MCF 10A (cell line): ENCODE data around the gene KIF6. TPM values are rescaled to one million over a fixed set of nuclear protein-coding genes. Genes with fewer than 3 reads are reported as not detected.

Experiments used
- BruUV-seq: library from RNA; stranded (reverse); fragments of 400-500 nt; replicated peaks from 2 replicates; lab custom pipeline; 2021; lab: Mats Ljungman, UMichigan
- CTCF ChIA-PET: fragments of 300-600 bp; sonication (Branson Sonifier 250); formaldehyde crosslinking; extraction: SDS; loops from one replicate; lab custom pipeline; 2021; ENCODE audit warnings: antibody characterized with exemption, inconsistent platforms; lab: Yijun Ruan, JAX
- POLR2A ChIA-PET: fragments of 300-600, 350-650 bp; sonication (Branson Sonifier 250); formaldehyde crosslinking; extraction: SDS; loops from one replicate; lab custom pipeline; 2020; ENCODE audit warnings: antibody characterized with exemption, inconsistent platforms; lab: Yijun Ruan, JAX
- DNase-seq: peaks from one replicate; pipeline ENCODE4 v3.0.0-alpha.2; 2018; ENCODE audit not compliant: unreplicated experiment
- H3K27ac Mint-ChIP-seq: one replicate; pipeline ENCODE4 v1.8.0; 2022; ENCODE audit warnings: mild to moderate bottlenecking, low read depth, mixed read lengths; ENCODE audit not compliant: unreplicated experiment
- H3K27me3 Mint-ChIP-seq: one replicate; pipeline ENCODE4 v1.8.0; 2022; ENCODE audit warnings: mixed read lengths; ENCODE audit not compliant: insufficient read depth, unreplicated experiment
- H3K36me3 Mint-ChIP-seq: one replicate; pipeline ENCODE4 v1.8.0; 2022; ENCODE audit warnings: mild to moderate bottlenecking, moderate library complexity, mixed read lengths; ENCODE audit not compliant: insufficient read depth, unreplicated experiment
- H3K4me1 Mint-ChIP-seq: one replicate; pipeline ENCODE4 v1.8.0; 2022; ENCODE audit warnings: mixed read lengths; ENCODE audit not compliant: insufficient read depth, unreplicated experiment
- H3K4me3 Mint-ChIP-seq: one replicate; pipeline ENCODE4 v1.8.0; 2022; ENCODE audit warnings: mild to moderate bottlenecking, moderate library complexity, mixed read lengths; ENCODE audit not compliant: unreplicated experiment
- H3K9me3 Mint-ChIP-seq: one replicate; pipeline ENCODE4 v1.8.0; 2022; ENCODE audit warnings: mixed read lengths; ENCODE audit not compliant: unreplicated experiment
- CTCF ChIP-seq: fragments of 200-600 bp; IDR thresholded peaks from one replicate; pipeline ENCODE4 v1.8.0; 2022; ENCODE audit warnings: antibody characterized with exemption, mild to moderate bottlenecking; ENCODE audit not compliant: unreplicated experiment
- intact Hi-C: fragments of 100-400 bp; cut with micrococcal nuclease; formaldehyde crosslinking; loops from 2 replicates; pipeline ENCODE4 v1.14.1; 2022
- total RNA-seq: library from RNA; stranded (reverse); gene quantifications from 2 replicates; pipeline ENCODE4 v1.2.3, GENCODE V29; 2022

KIF6 gene
- total RNA-seq, 1 experiment from 2014 or later, result 0.91 TPM

DNA sequence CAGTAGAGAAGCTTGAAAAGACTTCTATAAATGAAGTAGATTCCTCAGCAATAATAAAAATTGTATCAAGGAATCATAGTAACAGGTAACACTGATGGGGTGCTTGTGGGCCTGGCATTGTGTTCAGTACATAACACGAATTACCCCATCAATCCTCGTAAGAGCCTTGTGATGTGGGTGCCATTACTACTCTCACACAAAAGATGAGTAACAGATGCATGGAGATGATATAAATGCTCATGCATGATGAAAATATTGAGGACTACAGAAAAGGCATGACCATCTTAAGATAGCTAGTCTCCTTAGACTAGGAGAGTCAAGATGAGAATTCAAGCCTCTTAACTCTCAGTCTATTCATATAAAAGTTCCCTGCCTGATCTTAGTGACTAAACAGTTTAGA is 158.1 kb downstream of the KIF6 start:
- no peak overlapping the region for H3K27ac Mint-ChIP-seq
- no peaks in the 10 kb centered on the region for H3K36me3 Mint-ChIP-seq
- H3K27me3 Mint-ChIP-seq, result no peaks in the 10 kb centered on the region
- no peaks in the 10 kb centered on the region for H3K9me3 Mint-ChIP-seq
- peaks cover 5% of the 10 kb centered on the region for H3K4me1 Mint-ChIP-seq
- ChIA-PET CTCF (no interaction called here), POLR2A (interaction anchor here (1.2 kb wide), 1 partner anchor 27 kb away, joined by 3 read pairs; no protein-coding TSS in a partner anchor)
- BruUV-seq, result no TSS peak
- TF ChIP-seq CTCF, result no peak
- DNase-seq, result no peak
- intact Hi-C loops, result no loop called here
- H3K4me3 Mint-ChIP-seq, result no peak overlapping the region

DNA sequence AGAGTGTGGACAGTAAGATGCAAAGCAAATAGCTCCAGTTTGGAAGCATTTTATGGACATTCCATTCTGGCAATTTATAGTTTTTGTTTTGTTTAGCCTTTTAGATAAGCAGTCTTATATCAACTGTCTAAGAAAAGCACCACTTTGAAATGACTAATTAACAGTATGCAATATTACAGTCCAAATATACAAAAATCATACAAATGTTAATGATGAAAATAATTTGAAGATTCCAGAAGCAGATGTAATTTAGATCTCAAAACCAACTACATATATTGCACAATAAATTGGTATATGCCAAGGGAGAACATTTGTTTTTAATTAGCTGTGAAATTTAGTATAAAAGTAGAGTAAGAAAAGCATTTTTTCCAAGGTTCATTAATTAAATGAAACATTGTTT is 158.8 kb downstream of the KIF6 start:
- H3K36me3 Mint-ChIP-seq, result no peaks in the 10 kb centered on the region
- intact Hi-C loops, result no loop called here
- H3K9me3 Mint-ChIP-seq, result no peaks in the 10 kb centered on the region
- no TSS peak for BruUV-seq
- ChIA-PET POLR2A (interaction anchor here (1.2 kb wide), 1 partner anchor 26 kb away, joined by 3 read pairs; no protein-coding TSS in a partner anchor), CTCF (interaction anchor here (0.7 kb wide), 1 partner anchor 127 kb away, joined by 3 read pairs; no protein-coding TSS in a partner anchor)
- peaks cover 5% of the 10 kb centered on the region for H3K4me1 Mint-ChIP-seq
- no peak for TF ChIP-seq CTCF
- H3K27me3 Mint-ChIP-seq, result no peaks in the 10 kb centered on the region
- H3K4me3 Mint-ChIP-seq, result no peak overlapping the region
- DNase-seq, result no peak
- H3K27ac Mint-ChIP-seq, result no peak overlapping the region

DNA sequence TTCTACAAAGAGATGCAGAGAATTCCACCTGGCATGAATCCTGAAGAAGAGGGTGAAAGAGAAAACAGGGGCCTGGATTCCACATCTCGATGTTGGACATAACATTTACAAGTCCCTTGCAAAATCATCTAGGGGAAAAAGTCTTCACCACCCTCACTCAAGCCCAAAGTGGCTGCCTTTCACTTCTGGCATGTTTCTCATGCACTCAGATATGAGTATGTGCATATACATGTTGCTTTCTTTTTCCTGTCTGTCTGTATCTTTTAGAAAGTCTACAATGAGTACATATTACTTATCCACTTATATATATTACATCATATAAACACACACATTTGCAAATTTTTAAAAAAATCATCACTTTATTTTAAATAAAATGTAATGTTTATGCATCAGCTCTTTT is 159.3 kb downstream of the KIF6 start:
- DNase-seq, result no peak
- ChIA-PET POLR2A (no interaction called here), CTCF (no interaction called here)
- no peaks in the 10 kb centered on the region for H3K9me3 Mint-ChIP-seq
- no TSS peak for BruUV-seq
- no peaks in the 10 kb centered on the region for H3K36me3 Mint-ChIP-seq
- intact Hi-C loops, result no loop called here
- no peak overlapping the region for H3K4me3 Mint-ChIP-seq
- no peak for TF ChIP-seq CTCF
- no peaks in the 10 kb centered on the region for H3K27me3 Mint-ChIP-seq
- H3K4me1 Mint-ChIP-seq, result peaks cover 5% of the 10 kb centered on the region
- no peak overlapping the region for H3K27ac Mint-ChIP-seq

DNA sequence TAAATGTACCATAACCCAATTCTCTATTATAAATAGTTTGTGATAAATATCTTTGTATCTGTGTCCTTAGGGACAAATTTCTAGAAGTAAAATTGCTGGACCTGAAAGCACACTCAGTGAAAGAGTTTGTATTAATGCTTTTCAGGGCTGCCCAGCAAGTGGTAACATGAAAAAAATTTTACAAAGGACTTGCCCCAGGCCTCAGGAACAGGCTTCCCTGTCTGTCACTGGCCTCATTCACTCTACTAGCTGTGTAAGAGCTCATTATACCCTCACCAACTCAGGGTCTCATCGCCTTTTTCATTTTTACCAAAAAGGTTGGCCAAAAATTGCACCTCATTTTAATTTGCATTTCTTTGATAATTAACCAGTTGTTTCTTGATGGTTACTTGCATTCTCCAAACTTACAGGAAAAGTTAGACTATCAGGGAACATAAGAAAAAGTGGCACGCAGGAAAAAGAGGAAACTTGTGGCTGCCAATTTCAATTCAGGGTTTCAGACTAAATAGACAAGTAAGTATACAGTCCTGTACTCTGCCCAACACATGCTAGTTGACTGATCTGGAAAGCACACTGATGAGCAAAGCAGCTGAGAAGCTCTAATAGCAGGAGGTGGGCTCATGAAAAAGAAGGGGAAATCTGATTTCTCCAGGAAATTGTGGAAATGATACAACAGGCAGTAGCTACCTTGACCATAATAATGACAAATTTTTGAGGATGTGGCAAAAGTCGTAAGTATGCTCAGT is 161.5 kb downstream of the KIF6 start:
- H3K4me1 Mint-ChIP-seq, result peaks cover 2% of the 10 kb centered on the region

More for the DNA sequence above, 161.5 kb downstream of the KIF6 start:
- TF ChIP-seq CTCF, result no peak
- Mint-ChIP-seq H3K27ac (no peak overlapping the region), H3K27me3 (no peaks in the 10 kb centered on the region), H3K9me3 (no peaks in the 10 kb centered on the region), H3K36me3 (no peaks in the 10 kb centered on the region), H3K4me3 (no peak overlapping the region)
- POLR2A ChIA-PET, result no interaction called here
- no TSS peak for BruUV-seq
- CTCF ChIA-PET, result interaction anchor here (0.9 to 1.0 kb wide), 2 partner anchors 10 to 19 kb away, joined by 3 to 4 read pairs; no protein-coding TSS in a partner anchor
- intact Hi-C loops, result no loop called here
- DNase-seq, result no peak
